Stomach smooth muscle (tissue), 2 donors: ENCODE measurements around the gene FBXO5.
A peak's percentile ranks its signal among the peaks of the same experiment; 100 is the strongest.
"Not testable (repeated sequence)": the region's sequence is repeated elsewhere in the genome, so short reads cannot be mapped to it uniquely, and the experiment has no call there.

Experiments used
- H3K27ac ChIP-seq: one replicate; pipeline ENCODE4 v1.7.0; 2013; ENCODE audit warnings: mild to moderate bottlenecking, low read length, inconsistent platforms
- H3K27me3 ChIP-seq, 2 donors: one replicate each; pipeline ENCODE4 v1.7.0; 2013; ENCODE audit warnings: low read length in 2 of 2; ENCODE audit not compliant: insufficient read depth in 2 of 2, control insufficient read depth in 1 of 2
- H3K36me3 ChIP-seq, 2 donors: one replicate each; pipeline ENCODE4 v1.7.0; 2013; ENCODE audit warnings: low read length in 2 of 2; ENCODE audit not compliant: control insufficient read depth in 2 of 2, insufficient read depth in 2 of 2
- H3K4me1 ChIP-seq: one replicate; pipeline ENCODE4 v1.7.0; 2013; ENCODE audit warnings: low read length; ENCODE audit not compliant: control insufficient read depth, insufficient read depth
- H3K4me3 ChIP-seq, 2 donors: one replicate each; pipeline ENCODE4 v1.7.0; 2013; ENCODE audit warnings: low read length in 2 of 2
- H3K9ac ChIP-seq, 2 donors: one replicate each; pipeline ENCODE4 v1.7.0; 2013; ENCODE audit warnings: low read length in 2 of 2, mild to moderate bottlenecking in 1 of 2
- H3K9me3 ChIP-seq, 2 donors: one replicate each; pipeline ENCODE4 v1.7.0; 2013; ENCODE audit warnings: low read length in 2 of 2; ENCODE audit not compliant: control insufficient read depth in 2 of 2
- donor health status: healthy.
- donor health status: Pancreatic carcinoma.

The FBXO5 gene

DNA sequence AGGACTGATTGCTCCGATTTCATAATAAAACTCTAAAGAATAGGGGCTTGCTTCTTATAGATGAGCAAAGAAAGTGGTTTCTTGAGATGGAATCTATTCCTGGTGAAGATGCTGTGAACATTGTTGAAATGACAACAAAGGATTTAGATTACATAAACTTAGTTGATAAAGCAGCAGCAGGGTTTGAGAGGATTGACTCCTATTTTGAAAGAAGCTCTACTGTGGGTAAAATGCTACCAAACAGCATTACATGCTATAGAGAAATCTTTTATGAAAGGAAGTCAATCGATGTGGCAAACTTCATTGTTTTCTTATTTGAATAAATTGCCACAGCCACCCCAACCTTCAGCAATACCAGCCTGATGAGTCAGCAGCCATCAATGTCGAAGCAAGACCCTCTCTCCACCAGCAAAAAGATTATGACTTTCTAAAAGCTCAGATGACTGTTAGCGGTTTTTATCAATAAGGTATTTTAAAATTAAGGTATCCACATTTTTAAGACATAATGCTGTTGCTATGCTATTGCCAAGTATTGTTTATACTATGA is 32.3 kb upstream of the FBXO5 start:
- H3K27ac ChIP-seq = no peak overlapping the region
- no peaks in the 10 kb centered on the region for H3K4me1 ChIP-seq
- no peaks in the 10 kb centered on the region for H3K9me3 ChIP-seq

DNA sequence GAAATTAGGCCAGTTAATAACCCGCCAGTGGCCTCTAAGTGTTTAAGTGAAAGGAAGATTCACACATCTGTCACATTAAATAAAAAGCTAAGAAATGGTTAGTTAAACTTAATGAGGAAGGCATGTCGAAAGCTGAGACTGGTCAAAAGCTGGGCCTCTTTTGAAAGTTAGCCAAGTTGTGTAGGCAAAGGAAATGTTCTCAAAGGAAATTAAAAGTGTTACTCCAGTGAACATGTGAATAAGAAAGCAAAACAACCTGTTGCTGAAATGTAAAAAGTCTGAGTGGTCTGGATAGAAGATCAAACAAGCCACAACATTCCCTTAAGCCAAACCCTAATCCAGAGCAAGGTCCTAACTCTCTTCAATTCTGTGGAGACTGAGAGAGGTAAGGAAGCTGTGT is 30.6 kb upstream of the FBXO5 start:
- Histone ChIP-seq H3K4me1 (no peaks in the 10 kb centered on the region), H3K4me3 (no peak overlapping the region), H3K36me3 (no peaks in the 10 kb centered on the region), H3K9ac (no peak overlapping the region), H3K27ac (no peak overlapping the region), H3K9me3 (no peaks in the 10 kb centered on the region), H3K27me3 (no peaks in the 10 kb centered on the region)

More for the DNA sequence above, 32.3 kb upstream of the FBXO5 start:
- Histone ChIP-seq H3K36me3 (no peaks in the 10 kb centered on the region), H3K4me3 (no peak overlapping the region), H3K9ac (no peak overlapping the region), H3K27me3 (no peaks in the 10 kb centered on the region)

DNA sequence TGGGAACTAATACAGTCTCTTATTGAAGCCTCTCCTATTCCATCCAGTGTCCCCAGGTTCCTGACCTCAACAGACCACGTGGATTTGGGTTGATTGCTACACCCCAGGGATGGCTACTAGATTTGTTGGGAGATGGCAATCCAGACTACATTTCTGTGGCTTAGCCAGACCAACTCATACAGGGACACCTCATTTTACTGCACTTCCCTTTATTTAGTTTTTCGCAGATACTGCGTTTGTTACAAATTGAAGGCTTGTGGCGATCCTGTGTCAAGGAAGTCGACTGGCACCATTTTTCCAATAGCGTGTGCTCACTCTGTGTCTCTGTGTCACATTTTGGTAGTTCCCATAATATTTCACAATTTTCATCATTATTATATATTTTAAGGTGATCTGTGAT is 30.0 kb upstream of the FBXO5 start:
- no peaks in the 10 kb centered on the region for H3K4me1 ChIP-seq
- no peak overlapping the region for H3K27ac ChIP-seq
- H3K4me3 ChIP-seq = no peak overlapping the region
- H3K27me3 ChIP-seq = no peaks in the 10 kb centered on the region
- H3K9ac ChIP-seq = no peak overlapping the region
- H3K9me3 ChIP-seq = no peaks in the 10 kb centered on the region
- H3K36me3 ChIP-seq = no peaks in the 10 kb centered on the region

DNA sequence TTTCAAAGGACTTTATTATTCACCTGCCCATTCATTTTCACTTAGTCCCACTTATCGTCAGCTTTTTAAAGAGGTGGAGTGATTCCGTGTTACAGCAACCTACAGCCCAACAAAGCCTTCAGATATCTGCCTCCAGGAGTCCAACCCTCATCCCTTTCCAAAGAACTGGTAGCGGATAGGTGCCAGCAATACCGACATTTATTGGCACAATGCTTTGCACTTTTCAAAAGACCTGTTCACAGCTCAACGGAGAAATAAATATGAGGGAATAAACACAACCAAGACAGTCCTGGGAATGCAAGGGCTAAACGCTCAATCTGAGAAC is 20.5 kb upstream of the FBXO5 start:
- Histone ChIP-seq H3K4me1 (peaks cover 9% of the 10 kb centered on the region), H3K27ac (peak overlapping the region; percentile 71), H3K9ac (peak overlapping the region; percentile 82 to 92), H3K4me3 (peak overlapping the region; percentile 84 to 95), H3K27me3 (no peaks in the 10 kb centered on the region), H3K36me3 (no peaks in the 10 kb centered on the region), H3K9me3 (no peaks in the 10 kb centered on the region)

DNA sequence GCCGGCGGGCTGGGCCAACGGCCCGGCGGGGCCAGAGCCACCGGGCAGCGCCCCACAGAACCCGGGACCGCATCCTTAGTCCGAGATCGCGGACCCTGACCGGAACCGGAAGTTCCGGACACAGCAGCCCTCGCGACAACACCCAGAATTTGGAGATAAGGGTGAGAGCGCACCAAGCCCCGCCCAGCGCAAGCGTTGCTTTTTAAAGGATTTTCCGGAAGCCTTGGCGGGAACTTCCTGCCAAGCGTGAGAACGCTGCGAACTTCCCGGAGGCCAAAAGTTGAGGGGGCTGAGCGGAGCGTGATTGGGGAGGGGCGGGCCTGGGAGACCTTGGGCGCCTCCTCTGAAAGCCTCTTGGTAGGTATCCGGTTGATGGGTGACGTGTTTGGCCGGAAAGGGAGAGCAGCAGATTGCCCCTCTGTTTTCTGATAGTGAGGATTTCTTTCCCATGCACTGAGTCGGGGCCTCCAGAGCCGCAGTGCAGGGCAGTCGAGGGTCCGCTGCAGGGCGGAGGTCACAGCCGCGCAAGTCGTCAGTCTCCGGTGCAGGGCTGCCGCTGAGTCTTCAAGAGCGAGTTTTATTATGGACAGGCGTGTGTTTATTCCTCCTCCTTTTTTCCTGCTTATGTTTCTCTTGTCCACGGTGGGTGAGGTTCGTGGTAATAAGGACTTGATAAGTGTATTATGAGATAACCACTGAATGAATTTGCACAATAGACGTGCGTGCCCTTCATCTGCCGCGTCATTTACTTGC is 19.9 kb upstream of the FBXO5 start, which contains the start of gene MTRF1L:
TSS of gene MTRF1L (minus strand) at position 97 of the 753 bp plus-strand sequence. CDS start at position 73, 24 bp downstream.
- peak within 1 kb of the TSS; percentile 82 to 92 for H3K9ac ChIP-seq
- peak within 1 kb of the TSS; percentile 84 to 95 for H3K4me3 ChIP-seq
- H3K36me3 ChIP-seq = no peaks in the 10 kb centered on the region
- H3K27ac ChIP-seq = peak within 1 kb of the TSS; percentile 71
- H3K9me3 ChIP-seq = no peaks in the 10 kb centered on the region
- H3K27me3 ChIP-seq = no peaks in the 10 kb centered on the region
- H3K4me1 ChIP-seq = peaks cover 9% of the 10 kb centered on the region

DNA sequence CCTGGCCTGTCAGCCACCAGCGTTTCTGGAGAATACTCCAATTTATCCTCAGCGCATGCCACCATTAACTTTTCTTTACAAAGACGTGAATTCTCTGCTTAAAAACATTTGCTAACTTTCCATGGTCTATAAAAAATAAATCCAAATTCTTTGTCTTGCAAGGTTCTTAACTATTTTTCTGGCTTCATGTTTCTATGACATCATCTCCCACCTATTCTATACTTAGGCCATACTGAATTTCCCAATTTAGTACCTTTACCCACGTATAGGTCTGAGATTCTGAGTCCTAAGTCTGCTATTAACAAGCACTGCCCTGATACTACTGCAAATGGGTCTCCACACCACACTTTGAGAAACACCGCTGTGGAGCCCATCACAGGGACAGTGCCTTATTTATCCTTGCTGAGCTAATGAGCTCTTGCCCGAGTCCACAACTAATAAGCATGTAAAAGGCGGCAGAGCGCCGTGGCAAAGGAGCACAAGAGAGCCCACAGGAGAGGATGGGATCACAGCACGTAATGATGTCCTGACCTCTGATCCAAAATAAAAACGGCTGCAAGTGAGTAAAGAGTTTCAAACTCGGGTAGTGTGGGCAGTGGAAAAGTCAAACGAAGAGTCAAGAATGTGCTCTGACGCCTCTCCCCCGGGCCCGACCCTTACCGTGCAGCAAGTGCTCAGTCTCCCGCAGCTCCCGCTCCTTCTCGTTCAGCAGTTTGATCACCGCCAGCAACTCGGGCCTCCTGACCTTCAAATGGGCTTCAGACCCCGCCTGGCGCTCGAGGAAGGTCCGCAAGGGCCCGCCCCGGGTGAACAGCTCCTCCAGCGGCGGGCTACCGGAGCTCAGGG is 19.1 kb upstream of the FBXO5 start:
- Histone ChIP-seq H3K4me3 (peak overlapping the region; percentile 84 to 95), H3K27ac (peak overlapping the region; percentile 71), H3K4me1 (peaks cover 9% of the 10 kb centered on the region), H3K36me3 (peaks cover 5 to 7% of the 10 kb centered on the region in 2 donors), H3K9ac (peak overlapping the region; percentile 82 to 92), H3K9me3 (no peaks in the 10 kb centered on the region), H3K27me3 (no peaks in the 10 kb centered on the region)

DNA sequence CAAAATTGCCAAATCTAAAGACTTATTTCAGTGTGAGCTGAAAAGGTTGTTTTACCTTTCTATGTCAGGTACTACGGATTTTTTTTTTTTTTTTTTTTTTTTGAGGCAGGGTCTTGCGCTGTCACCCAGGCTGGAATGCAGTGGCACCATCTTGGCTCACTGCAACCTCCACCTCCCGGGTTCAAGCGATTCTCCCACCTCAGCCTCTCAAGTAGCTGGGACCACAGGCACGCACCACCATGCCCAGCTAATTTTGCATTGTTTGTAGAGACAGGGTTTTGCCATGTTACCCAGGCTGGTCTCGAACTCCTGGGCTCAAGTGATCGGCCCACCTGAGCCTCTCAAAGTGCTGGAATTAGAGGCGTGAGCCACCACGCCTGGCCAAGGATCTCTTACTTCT is 17.9 kb upstream of the FBXO5 start:
- not testable (repeated sequence) for H3K9ac ChIP-seq, H3K9me3 ChIP-seq, H3K27me3 ChIP-seq, H3K27ac ChIP-seq, H3K4me1 ChIP-seq
- Histone ChIP-seq H3K4me3 (peak overlapping the region in 1 of 2 donors; percentile 84), H3K36me3 (peaks cover 5 to 14% of the 10 kb centered on the region in 2 donors)

DNA sequence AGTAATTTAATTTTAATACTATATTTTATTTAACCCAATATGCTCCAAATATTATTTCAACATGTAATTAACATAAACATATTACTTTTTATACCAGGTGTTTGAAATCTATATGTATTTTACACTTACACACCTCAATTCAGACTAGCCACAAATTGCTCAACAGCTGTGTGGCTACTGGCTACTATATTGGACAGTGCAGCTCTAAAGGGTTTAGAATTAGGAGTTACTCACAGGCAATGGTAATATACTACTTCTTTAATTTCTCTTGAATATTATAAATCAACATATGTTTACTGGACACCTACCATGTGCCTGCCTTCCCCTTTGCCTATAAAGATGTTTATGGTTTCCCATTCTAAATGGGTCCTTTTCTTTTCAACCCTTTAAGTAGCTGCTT is 17.4 kb upstream of the FBXO5 start:
- peaks cover 9% of the 10 kb centered on the region for H3K4me1 ChIP-seq
- no peak overlapping the region for H3K4me3 ChIP-seq
- H3K9me3 ChIP-seq = no peaks in the 10 kb centered on the region
- H3K27me3 ChIP-seq = no peaks in the 10 kb centered on the region
- H3K9ac ChIP-seq = no peak overlapping the region
- H3K36me3 ChIP-seq = peaks cover 5 to 15% of the 10 kb centered on the region in 2 donors
- no peak overlapping the region for H3K27ac ChIP-seq

DNA sequence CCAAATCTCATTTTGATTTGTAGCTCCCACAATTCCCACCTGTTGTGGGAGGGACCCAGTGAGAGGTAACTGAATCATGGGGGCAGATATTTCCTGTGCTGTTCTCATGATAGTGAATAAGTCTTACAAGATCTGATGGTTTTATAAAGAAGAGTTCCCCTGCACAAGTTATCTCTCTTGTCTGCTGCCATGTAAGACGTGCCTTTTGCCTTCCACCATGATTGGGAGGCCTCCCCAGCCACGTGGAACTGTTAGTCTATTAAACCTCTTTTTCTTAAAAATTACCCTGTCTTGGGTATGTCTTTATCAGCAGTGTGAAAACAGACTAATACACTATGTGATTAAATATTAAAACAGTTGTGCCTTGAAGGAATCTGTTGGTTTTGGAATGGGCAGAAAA is 16.7 kb upstream of the FBXO5 start:
- H3K4me1 ChIP-seq = not testable (repeated sequence)

DNA sequence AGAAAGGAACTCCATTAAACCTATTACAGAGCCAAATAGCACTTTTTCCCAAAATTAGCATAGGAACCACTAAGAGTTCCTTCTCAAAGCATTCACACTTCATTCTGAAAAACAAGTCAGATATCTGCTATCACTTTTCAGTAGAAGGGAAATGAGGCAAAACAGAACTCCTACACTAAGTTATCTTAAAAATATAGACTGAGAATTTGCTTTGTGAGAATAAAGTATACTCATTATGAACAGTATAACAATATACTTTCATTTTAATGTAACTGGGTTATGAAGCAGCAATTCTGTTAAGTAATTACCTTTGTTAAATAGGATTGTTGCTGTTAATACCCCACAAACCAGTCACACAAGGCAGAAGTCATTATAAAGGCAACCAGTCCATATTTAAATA is 11.0 kb upstream of the FBXO5 start:
- H3K9ac ChIP-seq = no peak overlapping the region
- H3K27ac ChIP-seq = no peak overlapping the region
- H3K4me3 ChIP-seq = no peak overlapping the region
- no peaks in the 10 kb centered on the region for H3K4me1 ChIP-seq
- H3K9me3 ChIP-seq = no peaks in the 10 kb centered on the region
- H3K36me3 ChIP-seq = peaks cover 16 to 34% of the 10 kb centered on the region in 2 donors
- H3K27me3 ChIP-seq = no peaks in the 10 kb centered on the region

More for the DNA sequence above, 16.7 kb upstream of the FBXO5 start:
- H3K27ac ChIP-seq, H3K4me3 ChIP-seq, H3K9ac ChIP-seq, H3K9me3 ChIP-seq, H3K27me3 ChIP-seq: not testable (repeated sequence)
- H3K36me3 ChIP-seq = peaks cover 5 to 15% of the 10 kb centered on the region in 2 donors
